GM18951 (cell line): ENCODE data around the gene USP28.
"Not testable (repeated sequence)": the region's sequence is repeated elsewhere in the genome, so short reads cannot be mapped to it uniquely, and the experiment has no call there.

Experiments used
- POLR2A ChIP-seq: IDR thresholded peaks from 4 replicates; pipeline ENCODE4 v1.6.1; 2011; ENCODE audit warnings: mild to moderate bottlenecking; ENCODE audit not compliant: insufficient read length, insufficient read depth; ENCODE audit errors: extremely low read depth
- in situ Hi-C: fragments of 300-500 bp; cut with MboI; formaldehyde crosslinking; loops from one replicate; pipeline ENCODE4 v1.12.0; 2022; ENCODE audit warnings: low sequenced_read_pairs, mixed read lengths, inconsistent platforms; ENCODE audit not compliant: unreplicated experiment

Gene USP28

GRCh38 chr11:113764527-113765219 lies 110.7 kb downstream of the USP28 start:
- in situ Hi-C loops: no loop called here
- no peak for TF ChIP-seq POLR2A

DNA sequence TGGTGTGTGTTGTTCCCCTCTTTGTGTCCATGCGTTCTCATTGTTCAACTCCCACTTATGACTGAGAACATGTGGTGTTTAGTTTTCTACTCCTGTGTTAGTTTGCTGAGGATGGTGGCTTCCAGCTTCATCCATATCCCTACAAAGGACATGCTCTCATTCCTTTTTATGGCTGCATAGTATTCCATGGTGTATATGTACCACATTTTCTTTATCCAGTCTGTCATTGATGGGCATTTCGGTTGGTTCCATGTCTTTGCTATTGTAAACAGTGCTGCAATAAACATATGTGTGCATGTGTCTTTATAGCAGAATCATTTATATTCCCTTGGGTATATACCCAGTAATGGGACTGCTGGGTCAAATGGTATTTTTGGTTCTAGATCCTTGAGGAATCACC lies 112.3 kb downstream of the USP28 start:
- in situ Hi-C loops: not testable (repeated sequence)

DNA sequence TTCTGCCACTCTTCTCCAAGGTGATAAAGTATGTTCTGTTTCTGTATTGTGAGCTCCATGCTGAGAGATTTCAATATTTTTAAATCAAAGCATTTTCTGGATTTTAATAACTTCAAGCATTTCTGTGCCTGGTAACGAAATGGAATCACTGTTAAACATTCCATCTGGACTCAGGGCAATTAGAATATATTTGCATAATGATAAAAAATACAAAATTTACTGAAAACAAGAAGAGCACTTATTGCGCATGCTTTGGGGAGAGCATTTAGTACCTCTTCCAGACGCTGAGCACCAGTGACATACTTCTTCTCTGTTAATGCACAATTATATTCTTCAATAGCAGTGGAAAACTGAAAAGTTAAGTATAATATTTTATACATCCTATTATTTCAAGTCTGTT lies 115.1 kb downstream of the USP28 start:
- no peak for TF ChIP-seq POLR2A
- in situ Hi-C loops: no loop called here

GRCh38 chr11:113752932-113753331 lies 122.4 kb downstream of the USP28 start:
- no peak for TF ChIP-seq POLR2A
- in situ Hi-C loops: no loop called here
